GM13977 (cell line): Measurements from ENCODE around the gene ZRANB2.

Experiments
- DNase-seq: peaks from one replicate; pipeline ENCODE4 v3.0.0; 2012; ENCODE audit warnings: low spot score
- in situ Hi-C: fragments of 300-500 bp; cut with MboI; formaldehyde crosslinking; loops from one replicate; pipeline ENCODE4 v1.12.0; 2022; ENCODE audit warnings: low sequenced_read_pairs, low pct_unique_long_range_greater_than_20kb, mixed read lengths, inconsistent platforms; ENCODE audit not compliant: unreplicated experiment
- TF ChIP-seq, protein P1 (sequence below): IDR thresholded peaks from 2 replicates; pipeline ENCODE4 v1.5.1; 2012; ENCODE audit warnings: mild to moderate bottlenecking, control low read depth; ENCODE audit not compliant: insufficient read depth; ENCODE audit errors: extremely low read depth, missing control alignments

Gene ZRANB2

DNA sequence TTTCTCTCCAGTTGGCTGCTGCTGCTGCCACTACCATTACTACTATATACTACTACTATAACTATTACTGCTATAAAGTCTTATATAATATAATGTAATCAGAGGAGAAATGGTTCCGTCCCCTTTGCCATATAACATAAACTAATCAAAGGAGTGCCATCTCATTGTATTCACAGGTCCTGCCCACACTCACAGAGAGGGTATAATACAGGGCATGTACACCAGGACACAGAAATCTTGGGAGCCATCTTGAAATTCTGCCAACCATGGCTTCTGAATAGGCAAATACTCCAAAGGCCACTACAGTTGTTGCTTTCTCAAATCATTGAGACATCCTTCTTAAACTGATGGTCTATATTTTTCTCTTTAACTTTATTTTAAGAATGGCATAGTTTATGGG is 6.9 kb upstream of the ZRANB2 start:
- no peak for DNase-seq
- TF ChIP-seq, protein P1, sequence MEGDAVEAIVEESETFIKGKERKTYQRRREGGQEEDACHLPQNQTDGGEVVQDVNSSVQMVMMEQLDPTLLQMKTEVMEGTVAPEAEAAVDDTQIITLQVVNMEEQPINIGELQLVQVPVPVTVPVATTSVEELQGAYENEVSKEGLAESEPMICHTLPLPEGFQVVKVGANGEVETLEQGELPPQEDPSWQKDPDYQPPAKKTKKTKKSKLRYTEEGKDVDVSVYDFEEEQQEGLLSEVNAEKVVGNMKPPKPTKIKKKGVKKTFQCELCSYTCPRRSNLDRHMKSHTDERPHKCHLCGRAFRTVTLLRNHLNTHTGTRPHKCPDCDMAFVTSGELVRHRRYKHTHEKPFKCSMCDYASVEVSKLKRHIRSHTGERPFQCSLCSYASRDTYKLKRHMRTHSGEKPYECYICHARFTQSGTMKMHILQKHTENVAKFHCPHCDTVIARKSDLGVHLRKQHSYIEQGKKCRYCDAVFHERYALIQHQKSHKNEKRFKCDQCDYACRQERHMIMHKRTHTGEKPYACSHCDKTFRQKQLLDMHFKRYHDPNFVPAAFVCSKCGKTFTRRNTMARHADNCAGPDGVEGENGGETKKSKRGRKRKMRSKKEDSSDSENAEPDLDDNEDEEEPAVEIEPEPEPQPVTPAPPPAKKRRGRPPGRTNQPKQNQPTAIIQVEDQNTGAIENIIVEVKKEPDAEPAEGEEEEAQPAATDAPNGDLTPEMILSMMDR = no peak
- in situ Hi-C loops = no loop called here

DNA sequence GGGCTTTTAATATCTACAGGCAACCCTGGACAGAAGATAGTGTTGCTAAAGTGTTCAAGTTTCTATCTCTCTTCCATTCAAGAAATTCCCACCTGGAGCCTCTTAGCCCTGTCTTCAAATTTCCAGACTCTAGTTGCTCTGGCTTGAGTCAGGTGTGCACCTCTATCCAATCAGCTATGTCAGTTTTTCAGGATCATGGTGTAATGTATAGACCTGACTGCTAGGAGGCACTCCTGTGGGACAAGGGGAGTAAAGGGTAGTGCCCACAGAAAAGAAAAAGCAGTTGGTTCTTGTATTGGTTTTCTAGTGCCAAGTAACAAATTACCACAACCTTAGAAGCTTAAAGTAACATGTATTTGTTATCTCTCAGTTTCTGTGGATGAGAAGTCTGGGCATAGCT is 6.2 kb upstream of the ZRANB2 start:
- in situ Hi-C loops = no loop called here
- DNase-seq = no peak
- TF ChIP-seq, protein P1 = no peak

DNA sequence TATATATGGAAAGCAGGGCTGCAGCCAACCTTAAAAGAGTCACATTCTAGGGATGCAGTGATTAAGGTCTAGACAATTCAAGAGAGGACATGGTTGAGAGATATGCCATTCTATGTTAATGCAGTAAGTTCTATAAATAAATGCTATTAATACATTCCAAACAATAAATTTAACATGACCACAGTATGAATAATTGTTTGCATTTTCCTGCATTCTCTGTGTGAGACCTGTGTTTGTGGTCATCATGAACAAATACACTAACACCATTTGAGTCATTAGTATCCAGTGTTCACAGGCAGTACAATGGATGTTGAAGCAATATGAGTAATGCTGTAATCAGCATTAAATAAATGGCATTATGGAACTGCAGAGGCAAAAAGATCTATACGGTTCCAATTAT is 5.5 kb upstream of the ZRANB2 start:
- in situ Hi-C loops = no loop called here
- DNase-seq = no peak
- TF ChIP-seq, protein P1 = no peak

DNA sequence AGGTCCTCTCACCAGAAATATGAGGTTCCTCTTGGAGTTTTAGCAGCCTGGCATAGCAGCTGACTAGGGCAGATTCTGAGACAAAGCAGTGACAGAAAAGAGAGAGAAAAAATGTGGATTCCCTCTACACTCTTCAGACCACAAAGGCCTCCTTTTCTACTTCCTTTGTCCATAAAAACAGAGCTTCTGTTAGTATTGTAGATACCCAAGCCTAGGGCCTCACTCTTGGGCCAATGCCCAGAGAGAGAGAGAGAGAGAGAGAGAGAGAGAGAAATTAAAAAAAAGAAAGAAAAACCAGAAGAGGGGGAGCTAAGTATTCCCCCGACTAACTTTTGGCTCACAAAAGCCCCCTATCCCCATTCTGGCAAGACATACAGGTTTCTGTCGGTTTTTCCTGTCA is 2.4 kb upstream of the ZRANB2 start:
- in situ Hi-C loops = no loop called here
- DNase-seq = no peak
- TF ChIP-seq, protein P1 = no peak

DNA sequence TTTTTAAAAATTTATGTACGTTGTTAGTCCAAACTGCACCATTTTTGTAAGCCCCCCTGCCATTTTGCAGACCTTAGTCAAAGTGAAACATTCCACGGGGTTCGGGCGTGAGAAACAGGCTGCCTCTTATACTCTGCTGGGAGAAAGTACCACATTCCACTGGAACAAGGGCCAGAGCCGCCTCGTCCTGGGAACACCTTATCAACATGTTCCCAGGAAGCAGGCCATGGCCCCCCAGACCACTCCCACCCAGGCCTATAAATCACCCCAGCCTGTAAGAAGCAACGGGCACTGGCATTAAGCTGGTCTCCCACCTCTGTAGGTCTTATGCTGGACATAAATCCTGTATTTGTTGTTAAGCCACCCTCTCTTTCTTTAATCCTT is 854 bp upstream of the ZRANB2 start:
- no peak for DNase-seq
- in situ Hi-C loops = no loop called here
- TF ChIP-seq, protein P1 = no peak

DNA sequence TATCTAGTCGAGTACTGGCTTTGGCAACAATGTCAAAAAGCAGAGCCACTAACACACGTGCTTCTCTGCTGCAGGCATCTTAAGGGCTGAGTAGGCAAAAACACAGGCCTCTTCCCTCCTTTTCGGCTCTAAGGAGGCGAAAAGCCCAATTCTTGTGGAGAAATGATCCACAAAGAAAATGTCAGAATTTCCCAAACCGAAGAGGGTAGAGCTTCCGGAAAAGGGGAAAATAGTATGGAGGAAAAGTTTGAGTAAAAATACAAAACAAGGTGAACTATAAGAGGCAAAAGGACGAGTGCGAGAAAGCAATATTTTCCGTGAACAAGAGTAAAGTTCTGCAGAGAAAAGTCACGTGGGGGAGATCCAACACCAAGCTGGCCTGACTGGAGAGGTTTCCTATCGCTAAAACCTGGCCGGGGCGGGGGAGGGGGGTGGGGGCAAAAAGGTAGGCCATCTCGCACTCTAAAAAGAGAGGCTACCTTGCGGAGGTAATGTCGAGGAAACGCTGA is 551 bp downstream of the ZRANB2 start:
- in situ Hi-C loops = no loop called here
- no peak for DNase-seq
- TF ChIP-seq, protein P1 = no peak

DNA sequence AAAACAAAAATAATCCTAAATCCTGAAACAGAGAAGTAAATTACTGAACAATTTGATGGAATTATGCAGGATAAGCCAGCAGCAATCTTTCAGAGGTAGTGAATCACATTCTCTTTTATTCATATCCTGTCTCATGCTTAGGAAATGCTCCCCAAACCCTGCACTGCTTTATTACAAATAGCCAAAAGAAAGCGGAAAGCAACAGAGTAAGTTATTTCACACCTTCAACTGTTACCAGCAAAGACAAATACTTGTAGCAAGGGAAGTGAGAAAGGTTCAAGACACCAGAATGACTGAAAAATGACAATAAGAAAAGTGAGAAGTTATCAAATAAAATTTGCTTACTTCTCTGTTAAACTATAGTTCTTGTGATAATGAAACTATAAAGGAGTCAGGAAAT is 6.2 kb downstream of the ZRANB2 start:
- TF ChIP-seq, protein P1 = no peak
- in situ Hi-C loops = no loop called here
- no peak for DNase-seq
